ENCODE measurements around the gene IMPG1.

IMPG1 gene

DNA sequence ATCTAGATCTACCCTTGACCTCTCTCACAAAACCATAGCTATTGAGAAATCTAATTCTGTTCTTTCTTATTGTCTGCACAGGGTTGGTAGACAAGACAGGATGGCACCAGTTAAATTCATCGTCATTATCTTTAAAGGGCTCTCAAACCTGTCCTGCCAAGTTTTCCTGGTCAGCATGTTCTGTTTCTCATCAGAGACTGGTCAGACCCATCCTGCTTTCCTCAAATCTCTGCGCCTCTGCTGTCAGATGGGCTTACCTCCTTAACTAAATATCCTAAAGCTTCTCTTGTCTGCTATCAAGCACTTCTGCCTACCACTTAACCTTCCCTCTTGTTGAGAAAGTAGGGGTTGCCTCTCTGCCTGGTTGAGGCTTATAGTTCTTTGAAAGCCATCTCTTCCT lies 198.2 kb downstream of the IMPG1 start:
- no peak overlapping the region for H3K27ac ChIP-seq (ENCODE audit: low read depth, low read length)
- H3K4me3 ChIP-seq (ENCODE audit: low read depth in 1 of 5, low read length in 5 of 5): no peak overlapping the region
- H3K36me3 ChIP-seq (ENCODE audit: control insufficient read depth in 5 of 5, insufficient read depth in 5 of 5, low read length in 5 of 5): peaks cover 14 to 41% (median 21%) of the 10 kb centered on the region in 5 donors
- H3K9ac ChIP-seq (ENCODE audit: low read length in 5 of 5): no peak overlapping the region
- no peaks in the 10 kb centered on the region for H3K27me3 ChIP-seq (ENCODE audit: control insufficient read depth in 5 of 5, insufficient read depth in 4 of 5, low read length in 5 of 5)
- no peaks in the 10 kb centered on the region for H3K4me1 ChIP-seq (ENCODE audit: control insufficient read depth in 5 of 5, insufficient read depth in 5 of 5, low read length in 5 of 5)
- H3K9me3 ChIP-seq (ENCODE audit: control insufficient read depth in 5 of 5, low read length in 5 of 5): no peaks in the 10 kb centered on the region

Measured in subcutaneous abdominal adipose tissue (tissue), 5 donors.